Stimulated activated CD4-positive, alpha-beta T cell treated with anti-CD3 and anti-CD28 coated beads, TNF-alpha, amount 100 ng/mL, for 1 hour (primary cell): ENCODE measurements around the gene ANXA5.

ENCODE experiments used
- DNase-seq, 3 donors: peaks; one replicate each; pipeline ENCODE4 v3.0.0-alpha.2; 2020; ENCODE audit warnings: low read depth in 3 of 3, low spot score in 1 of 3

The ANXA5 gene

GRCh38 chr4:121712001-121712651, 15.3 kb upstream of the ANXA5 start:
- DNase-seq: no peak

DNA sequence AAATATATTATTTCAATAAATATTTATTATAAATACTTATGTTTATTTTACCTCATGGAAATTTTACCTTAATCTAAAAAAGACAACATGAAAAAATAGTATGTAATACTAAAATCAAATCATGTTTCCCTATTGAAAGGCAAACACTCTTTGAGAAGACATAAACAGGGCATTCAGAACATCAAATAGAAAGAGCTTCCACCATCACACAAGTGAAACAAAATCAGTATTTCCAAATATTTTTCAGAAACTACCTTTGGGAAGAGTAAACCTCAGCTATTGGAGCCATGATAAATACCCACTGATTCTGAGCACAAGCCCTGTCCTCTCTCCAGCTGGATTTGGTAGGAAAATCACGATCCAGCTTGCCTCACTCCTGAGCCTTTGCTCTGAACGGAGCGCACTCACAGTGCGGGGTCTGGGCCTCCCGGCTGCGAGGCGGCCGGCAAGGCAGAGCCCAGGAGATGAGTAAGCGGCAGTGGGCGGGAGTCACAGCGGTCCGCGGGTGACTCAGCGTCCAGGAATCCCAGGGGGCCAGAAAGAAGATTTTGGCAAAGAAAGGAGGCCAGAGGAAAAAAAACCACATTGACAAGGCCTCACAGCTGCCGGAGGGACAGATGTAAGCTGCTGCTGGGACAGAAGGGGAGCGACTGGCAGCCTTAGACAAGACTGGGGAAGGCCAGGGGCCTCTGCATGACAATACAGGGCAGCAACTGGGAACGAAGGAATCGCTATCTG, 14.7 kb upstream of the ANXA5 start:
- no peak for DNase-seq

- DNase-seq: no peak
These were observed 13.1 kb upstream of the ANXA5 start for GRCh38 chr4:121709766-121710405.

DNA sequence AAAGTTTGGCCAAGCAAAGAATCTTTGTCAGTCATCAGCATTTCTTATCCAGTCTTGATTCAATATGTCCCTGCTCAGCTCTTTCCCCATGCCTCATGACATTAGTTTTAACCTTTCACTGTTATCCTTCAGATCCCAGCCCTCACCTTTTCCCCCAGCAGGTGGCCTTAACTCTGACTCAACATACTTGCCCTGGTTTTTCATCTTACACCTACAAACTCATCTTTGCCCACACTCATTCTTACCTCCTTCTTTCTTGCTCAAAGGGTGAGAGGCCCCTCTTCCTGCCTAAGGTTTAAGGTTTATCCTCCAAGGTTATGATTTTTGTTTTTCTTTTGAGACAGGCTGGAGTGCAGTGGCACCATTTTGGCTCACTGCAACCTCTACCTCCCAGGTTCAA, 10.6 kb upstream of the ANXA5 start:
- no peak for DNase-seq

GRCh38 chr4:121706595-121707021, 9.8 kb upstream of the ANXA5 start:
- DNase-seq: no peak

- DNase-seq: no peak
These were observed 8.7 kb upstream of the ANXA5 start for GRCh38 chr4:121705521-121705920.

GRCh38 chr4:121702136-121702535, 5.4 kb upstream of the ANXA5 start:
- no peak for DNase-seq

DNA sequence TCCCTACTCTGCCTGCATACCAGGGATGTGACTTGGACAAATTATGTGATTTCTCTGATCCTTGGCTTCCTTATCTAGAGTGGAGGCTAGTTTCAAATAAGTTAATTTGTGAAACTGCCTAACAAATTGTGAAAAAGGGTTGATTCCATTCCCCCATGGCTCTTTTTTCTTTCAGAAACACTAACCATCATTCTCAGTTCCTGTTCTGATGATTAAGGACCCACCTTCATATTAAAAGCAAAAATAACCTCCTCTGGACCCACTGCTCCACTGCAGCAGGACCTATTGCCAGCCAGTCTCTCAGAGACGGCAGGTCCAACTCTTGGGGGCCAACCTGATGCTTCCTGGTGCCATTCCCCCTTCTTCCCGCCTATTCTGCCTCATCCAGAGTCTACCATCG, 4.5 kb upstream of the ANXA5 start:
- no peak for DNase-seq

DNA sequence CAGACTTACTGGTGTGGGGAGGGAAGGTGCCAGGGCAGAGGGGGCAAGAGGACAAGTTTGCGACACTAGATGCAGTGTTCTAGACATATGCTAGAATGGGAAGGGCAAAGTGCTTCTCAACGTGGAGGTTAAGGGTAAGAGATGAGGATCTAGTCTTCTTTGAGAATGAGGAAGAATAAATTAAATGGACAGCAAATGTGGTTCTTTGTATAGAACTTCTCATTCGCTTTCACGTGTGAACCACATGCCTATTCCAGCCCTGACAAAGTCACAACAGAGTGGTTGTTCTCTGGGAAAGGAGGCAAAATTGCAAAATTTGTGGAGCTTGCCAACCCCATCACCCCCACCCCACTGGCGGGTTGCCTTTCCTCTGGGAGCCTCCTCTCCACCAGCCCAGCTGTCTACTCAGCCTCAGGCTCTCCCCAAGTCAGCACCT, 1.5 kb upstream of the ANXA5 start:
- DNase-seq: no peak

GRCh38 chr4:121697564-121697963, 784 bp upstream of the ANXA5 start:
- no peak for DNase-seq

DNA sequence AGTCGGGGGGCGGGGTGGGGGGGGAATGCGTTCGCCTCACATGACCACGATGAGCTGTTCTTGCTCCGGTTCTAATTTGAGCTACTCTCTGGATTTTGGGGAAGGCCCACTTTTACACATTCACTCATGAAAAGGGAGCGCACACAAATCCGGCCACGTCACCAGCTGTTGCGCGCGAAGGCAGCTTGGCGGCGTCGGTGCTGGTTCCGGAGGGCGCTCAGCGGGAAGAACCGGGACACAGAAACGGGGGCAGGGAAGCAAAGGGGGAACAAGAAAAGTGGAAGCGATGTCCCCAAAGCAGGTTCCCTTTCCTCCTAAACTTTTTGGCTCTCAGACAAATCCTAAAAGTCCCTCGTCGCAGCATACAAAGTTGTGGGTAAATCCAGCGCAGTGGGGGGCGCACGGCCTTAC, 605 bp downstream of the ANXA5 start:
- DNase-seq: peak in 2 of 3 donors; percentile 20 to 40

GRCh38 chr4:121693886-121694285, 2.9 kb downstream of the ANXA5 start:
- DNase-seq: no peak

DNA sequence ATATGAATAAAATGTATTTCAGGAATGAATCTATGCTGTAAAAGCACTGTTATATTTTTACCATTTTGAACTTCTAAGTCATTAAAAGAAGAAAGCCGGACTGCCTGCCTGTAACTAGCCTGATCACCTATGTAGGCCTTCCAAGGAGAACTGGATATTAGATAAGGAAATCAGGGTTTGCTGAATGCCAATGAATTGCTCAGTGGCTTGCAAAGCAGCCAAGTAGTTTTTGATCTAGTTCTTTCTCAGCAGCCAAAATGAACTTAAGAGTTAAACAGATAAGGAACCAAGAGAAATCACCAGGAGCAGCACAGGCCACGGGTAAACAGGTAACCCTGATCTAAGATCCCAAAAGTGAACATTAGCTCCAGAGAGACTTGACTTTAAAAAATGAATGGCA, 3.3 kb downstream of the ANXA5 start:
- DNase-seq: no peak

DNA sequence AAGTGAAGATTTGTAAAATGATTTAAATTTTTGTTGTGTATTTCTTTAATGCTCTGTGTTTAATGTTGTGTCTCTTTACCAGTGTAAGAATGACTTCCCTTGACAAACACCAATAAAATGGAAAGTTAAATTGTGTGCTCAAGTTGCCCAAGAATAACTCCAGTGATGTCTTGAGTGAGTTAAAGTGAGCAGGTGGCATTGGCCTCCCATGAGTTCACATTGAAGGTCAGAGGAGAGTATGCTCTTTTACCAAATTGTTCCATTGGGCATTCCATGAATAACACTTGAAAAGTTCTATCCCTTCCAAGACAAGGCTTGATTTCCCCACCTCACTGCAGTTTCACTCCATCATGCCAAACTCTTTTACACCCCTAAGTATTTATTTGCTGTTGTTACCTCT, 4.5 kb downstream of the ANXA5 start:
- DNase-seq: no peak

GRCh38 chr4:121690001-121690400, 6.8 kb downstream of the ANXA5 start:
- DNase-seq: no peak

- no peak for DNase-seq
These were observed 8.1 kb downstream of the ANXA5 start for GRCh38 chr4:121688701-121689100.

DNA sequence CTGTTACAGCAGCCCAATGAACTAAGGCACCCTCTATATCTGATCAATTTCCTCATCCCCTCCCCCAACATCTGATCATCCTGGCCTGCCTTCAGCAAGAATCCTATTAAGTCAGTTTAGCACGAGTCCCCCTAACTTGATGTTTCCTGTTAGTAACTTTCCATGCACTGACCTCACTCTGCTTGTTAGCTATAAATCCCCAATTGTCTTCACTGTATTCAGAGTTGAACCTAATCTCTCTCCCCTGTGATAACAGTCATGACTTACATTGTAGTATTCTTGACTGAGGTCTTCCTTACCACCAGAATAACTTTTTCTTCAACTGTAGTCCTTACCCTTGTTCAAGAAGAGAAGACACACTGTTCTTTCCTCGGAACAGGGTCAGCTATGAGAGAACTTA, 8.5 kb downstream of the ANXA5 start:
- no peak for DNase-seq

DNA sequence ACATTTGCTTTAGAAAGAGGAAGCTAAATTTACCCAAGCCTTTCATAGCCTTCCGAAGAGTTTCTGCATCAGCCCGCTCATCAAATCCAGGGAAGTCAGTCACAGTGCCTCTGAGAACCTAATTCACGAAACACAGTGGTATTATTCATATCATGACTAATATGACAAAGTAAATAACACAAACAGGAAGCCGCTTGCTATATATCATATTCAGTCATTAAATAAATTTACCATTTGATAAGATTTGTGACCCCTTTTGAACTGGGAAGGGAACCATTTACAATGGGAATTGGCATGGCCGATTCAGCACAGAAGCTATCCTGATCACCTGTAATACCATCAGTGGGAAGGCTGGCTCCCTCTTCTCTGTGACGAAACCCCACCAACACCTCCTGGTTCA, 10.5 kb downstream of the ANXA5 start:
- DNase-seq: no peak

DNA sequence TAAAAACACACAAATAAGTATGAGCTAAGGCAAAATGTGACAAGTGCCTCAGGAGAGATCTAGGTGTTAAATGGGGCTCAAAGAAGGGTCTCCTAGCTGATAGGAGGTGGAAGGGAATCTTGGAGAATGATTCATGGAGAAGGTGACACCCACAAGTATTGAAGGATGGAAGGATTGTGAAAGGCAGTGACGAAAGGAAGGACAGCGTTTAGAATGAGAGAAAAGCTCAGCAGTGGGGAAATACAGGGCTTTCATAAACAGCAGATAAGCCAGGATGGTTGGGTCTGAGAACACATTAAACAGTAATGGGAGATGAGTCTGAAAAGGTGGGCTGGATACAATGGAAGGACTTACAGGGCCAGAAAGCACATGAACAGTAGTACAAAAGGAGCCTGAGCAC, 11.5 kb downstream of the ANXA5 start:
- no peak for DNase-seq

GRCh38 chr4:121684561-121684960, 12.2 kb downstream of the ANXA5 start:
- no peak for DNase-seq

DNA sequence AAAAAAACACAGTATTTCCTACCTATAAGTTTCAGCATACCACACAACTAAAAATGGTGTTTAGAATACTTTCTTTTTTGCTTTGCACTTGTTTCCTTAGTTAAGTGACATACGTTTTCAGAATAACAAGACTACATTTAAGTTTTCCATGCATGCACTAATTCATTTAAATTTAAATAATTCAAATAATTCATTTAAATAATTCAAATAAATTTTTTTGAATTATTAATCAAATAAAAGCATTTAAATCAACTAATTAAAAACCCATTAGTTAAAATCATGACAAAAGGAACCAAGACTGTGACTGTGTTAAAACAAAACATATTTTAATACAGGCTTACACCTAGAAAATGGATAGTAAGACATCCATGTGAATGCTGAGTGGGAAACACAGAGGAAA, 12.8 kb downstream of the ANXA5 start:
- no peak for DNase-seq

DNA sequence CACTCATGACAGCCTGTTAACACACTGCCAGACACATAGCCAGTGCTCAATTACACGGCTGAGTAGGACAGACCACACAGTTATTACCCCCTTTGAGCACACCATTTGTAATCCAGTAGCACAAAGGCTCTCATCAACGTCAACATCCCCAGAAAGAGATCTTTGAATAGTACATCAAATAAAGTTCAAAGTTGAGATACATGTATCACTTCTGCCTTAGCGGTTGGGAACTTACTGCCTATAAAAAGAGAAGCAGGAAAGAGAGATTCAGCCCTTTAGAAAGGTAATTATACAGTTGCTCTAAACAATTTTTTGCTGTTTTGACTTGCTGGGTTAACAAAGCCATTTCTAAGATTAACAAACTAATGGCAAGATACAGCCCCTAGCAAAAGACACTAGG, 16.2 kb downstream of the ANXA5 start:
- DNase-seq: no peak
